ENCODE results near the gene CATSPERD. TPM values are rescaled to one million over a fixed set of nuclear protein-coding genes. Genes with fewer than 3 reads are reported as not detected.

The CATSPERD gene
- total RNA-seq, 1 experiment from 2014 or later = not detected

GRCh38 chr19:5690125-5690954, 30.1 kb upstream of the CATSPERD start, which contains the start of gene RPL36:
RPL36 (plus strand) TSS chr19:5690295; CDS start chr19:5690508, 213 bp downstream.
- Histone ChIP-seq H2AFZ (ENCODE audit: low read length) (no peak within 1 kb of the TSS), H3K36me3 (ENCODE audit: insufficient read depth, low read length) (peaks cover 28% of the 10 kb centered on the region), H4K20me1 (ENCODE audit: insufficient read depth, low read depth, low read length) (peaks cover 49% of the 10 kb centered on the region), H3K27ac (ENCODE audit: low read length) (peak within 1 kb of the TSS; percentile 92), H3K79me2 (ENCODE audit: low read length) (peaks cover 43% of the 10 kb centered on the region), H3K4me1 (ENCODE audit: low read length) (peaks cover 24% of the 10 kb centered on the region), H3K9ac (ENCODE audit: low read length) (peak within 1 kb of the TSS; percentile 100), H3K9me3 (ENCODE audit: low read length) (no peaks in the 10 kb centered on the region), H3K9me2 (replicated peaks; ENCODE audit: insufficient read depth, low read length) (no peaks in the 10 kb centered on the region), H3K4me2 (ENCODE audit: low read depth, low read length, poor library complexity, severe bottlenecking) (peak within 1 kb of the TSS; percentile 95), H3K27me3 (ENCODE audit: low read length) (no peaks in the 10 kb centered on the region), H3K4me3 (ENCODE audit: low read length) (peak within 1 kb of the TSS; percentile 97)
- peak; percentile 98 for DNase-seq

- Histone ChIP-seq H3K9ac (ENCODE audit: low read length) (peak overlapping the region; percentile 100), H3K79me2 (ENCODE audit: low read length) (peaks cover 43% of the 10 kb centered on the region)
Measured at GRCh38 chr19:5690955-5691821, 29.2 kb upstream of the CATSPERD start.

GRCh38 chr19:5691822-5692722, 28.4 kb upstream of the CATSPERD start:
- Histone ChIP-seq H3K4me2 (ENCODE audit: low read depth, low read length, poor library complexity, severe bottlenecking) (peak overlapping the region; percentile 95), H3K9me2 (replicated peaks; ENCODE audit: insufficient read depth, low read length) (no peaks in the 10 kb centered on the region), H3K9ac (ENCODE audit: low read length) (peak overlapping the region; percentile 100), H3K4me1 (ENCODE audit: low read length) (peaks cover 15% of the 10 kb centered on the region), H3K9me3 (ENCODE audit: low read length) (no peaks in the 10 kb centered on the region), H3K4me3 (ENCODE audit: low read length) (peak overlapping the region; percentile 97), H4K20me1 (ENCODE audit: insufficient read depth, low read depth, low read length) (peaks cover 56% of the 10 kb centered on the region), H2AFZ (ENCODE audit: low read length) (no peak overlapping the region), H3K79me2 (ENCODE audit: low read length) (peaks cover 43% of the 10 kb centered on the region), H3K27me3 (ENCODE audit: low read length) (no peaks in the 10 kb centered on the region), H3K27ac (ENCODE audit: low read length) (no peak overlapping the region), H3K36me3 (ENCODE audit: insufficient read depth, low read length) (peaks cover 28% of the 10 kb centered on the region)
- DNase-seq = no peak

More at GRCh38 chr19:5690955-5691821, 29.2 kb upstream of the CATSPERD start:
- H3K4me3 ChIP-seq (ENCODE audit: low read length) = peak overlapping the region; percentile 97
- H3K36me3 ChIP-seq (ENCODE audit: insufficient read depth, low read length) = peaks cover 28% of the 10 kb centered on the region
- no peaks in the 10 kb centered on the region for H3K9me3 ChIP-seq (ENCODE audit: low read length)
- H3K9me2 ChIP-seq (replicated peaks; ENCODE audit: insufficient read depth, low read length) = no peaks in the 10 kb centered on the region
- no peaks in the 10 kb centered on the region for H3K27me3 ChIP-seq (ENCODE audit: low read length)
- H4K20me1 ChIP-seq (ENCODE audit: insufficient read depth, low read depth, low read length) = peaks cover 49% of the 10 kb centered on the region
- peak overlapping the region; percentile 92 for H3K27ac ChIP-seq (ENCODE audit: low read length)
- peaks cover 19% of the 10 kb centered on the region for H3K4me1 ChIP-seq (ENCODE audit: low read length)
- no peak overlapping the region for H2AFZ ChIP-seq (ENCODE audit: low read length)
- peak overlapping the region; percentile 95 for H3K4me2 ChIP-seq (ENCODE audit: low read depth, low read length, poor library complexity, severe bottlenecking)
- peak; percentile 75 for DNase-seq

GRCh38 chr19:5692723-5693194, 27.7 kb upstream of the CATSPERD start:
- Histone ChIP-seq H3K79me2 (ENCODE audit: low read length) (peaks cover 43% of the 10 kb centered on the region), H2AFZ (ENCODE audit: low read length) (no peak overlapping the region), H3K4me3 (ENCODE audit: low read length) (peak overlapping the region; percentile 97; the same call in 1 of the 2 replicates), H3K9me2 (replicated peaks; ENCODE audit: insufficient read depth, low read length) (no peaks in the 10 kb centered on the region), H3K9me3 (ENCODE audit: low read length) (no peaks in the 10 kb centered on the region), H3K36me3 (ENCODE audit: insufficient read depth, low read length) (peaks cover 28% of the 10 kb centered on the region), H3K4me1 (ENCODE audit: low read length) (peaks cover 15% of the 10 kb centered on the region), H3K27ac (ENCODE audit: low read length) (no peak overlapping the region), H3K9ac (ENCODE audit: low read length) (peak overlapping the region; percentile 100; the same call in 1 of the 2 replicates), H3K27me3 (ENCODE audit: low read length) (no peaks in the 10 kb centered on the region), H3K4me2 (ENCODE audit: low read depth, low read length, poor library complexity, severe bottlenecking) (peak overlapping the region; percentile 95), H4K20me1 (ENCODE audit: insufficient read depth, low read depth, low read length) (peaks cover 58% of the 10 kb centered on the region)
- DNase-seq = no peak

- Histone ChIP-seq H3K9me3 (ENCODE audit: low read length) (no peaks in the 10 kb centered on the region), H3K9me2 (replicated peaks; ENCODE audit: insufficient read depth, low read length) (no peaks in the 10 kb centered on the region), H3K9ac (ENCODE audit: low read length) (no peak overlapping the region), H3K4me1 (ENCODE audit: low read length) (peaks cover 15% of the 10 kb centered on the region), H3K27me3 (ENCODE audit: low read length) (no peaks in the 10 kb centered on the region), H2AFZ (ENCODE audit: low read length) (no peak overlapping the region), H3K79me2 (ENCODE audit: low read length) (peaks cover 43% of the 10 kb centered on the region), H4K20me1 (ENCODE audit: insufficient read depth, low read depth, low read length) (peaks cover 63% of the 10 kb centered on the region), H3K4me2 (ENCODE audit: low read depth, low read length, poor library complexity, severe bottlenecking) (no peak overlapping the region), H3K36me3 (ENCODE audit: insufficient read depth, low read length) (peaks cover 28% of the 10 kb centered on the region), H3K4me3 (ENCODE audit: low read length) (no peak overlapping the region), H3K27ac (ENCODE audit: low read length) (no peak overlapping the region)
- DNase-seq = no peak
Measured at GRCh38 chr19:5693195-5694166, 27.0 kb upstream of the CATSPERD start.

- no peak overlapping the region for H3K9ac ChIP-seq (ENCODE audit: low read length)
- peaks cover 63% of the 10 kb centered on the region for H4K20me1 ChIP-seq (ENCODE audit: insufficient read depth, low read depth, low read length)
- peaks cover 43% of the 10 kb centered on the region for H3K79me2 ChIP-seq (ENCODE audit: low read length)
Measured at GRCh38 chr19:5694167-5694955, 26.1 kb upstream of the CATSPERD start.

More at GRCh38 chr19:5694167-5694955, 26.1 kb upstream of the CATSPERD start:
- no peaks in the 10 kb centered on the region for H3K9me2 ChIP-seq (replicated peaks; ENCODE audit: insufficient read depth, low read length)
- H3K4me3 ChIP-seq (ENCODE audit: low read length) = no peak overlapping the region
- H3K27ac ChIP-seq (ENCODE audit: low read length) = no peak overlapping the region
- no peak overlapping the region for H2AFZ ChIP-seq (ENCODE audit: low read length)
- no peak overlapping the region for H3K4me2 ChIP-seq (ENCODE audit: low read depth, low read length, poor library complexity, severe bottlenecking)
- peaks cover 28% of the 10 kb centered on the region for H3K36me3 ChIP-seq (ENCODE audit: insufficient read depth, low read length)
- H3K27me3 ChIP-seq (ENCODE audit: low read length) = no peaks in the 10 kb centered on the region
- no peaks in the 10 kb centered on the region for H3K9me3 ChIP-seq (ENCODE audit: low read length)
- DNase-seq = no peak
- H3K4me1 ChIP-seq (ENCODE audit: low read length) = peaks cover 15% of the 10 kb centered on the region

Data from Karpas-422 (cell line).